ENCODE results near the gene CYP2W1. TPM values are rescaled to one million over a fixed set of nuclear protein-coding genes. Genes with fewer than 3 reads are reported as not detected.

Gene CYP2W1
- total RNA-seq, 1 donor from 2014 or later: not detected

GRCh38 chr7:1021931-1022330, 39.0 kb downstream of the CYP2W1 start:
- Mint-ChIP-seq H3K27me3 (ENCODE audit: unreplicated experiment) (peaks cover 21% of the 10 kb centered on the region), H3K27ac (ENCODE audit: unreplicated experiment) (no peak overlapping the region), H3K4me1 (ENCODE audit: unreplicated experiment) (peaks cover 7% of the 10 kb centered on the region), H3K4me3 (ENCODE audit: unreplicated experiment) (no peak overlapping the region), H3K36me3 (ENCODE audit: low read depth, unreplicated experiment) (peaks cover 2% of the 10 kb centered on the region), H3K9me3 (ENCODE audit: unreplicated experiment) (no peaks in the 10 kb centered on the region)
- TF ChIP-seq CTCF (IDR thresholded peaks at IDR 0.05; ENCODE audit: unreplicated experiment): no peak
- DNase-seq (ENCODE audit: low spot score): no peak

GRCh38 chr7:1022356-1022755, 39.4 kb downstream of the CYP2W1 start:
- Mint-ChIP-seq H3K4me3 (ENCODE audit: unreplicated experiment) (no peak overlapping the region), H3K27ac (ENCODE audit: unreplicated experiment) (no peak overlapping the region), H3K27me3 (ENCODE audit: unreplicated experiment) (peaks cover 24% of the 10 kb centered on the region), H3K9me3 (ENCODE audit: unreplicated experiment) (no peaks in the 10 kb centered on the region), H3K36me3 (ENCODE audit: low read depth, unreplicated experiment) (peaks cover 3% of the 10 kb centered on the region), H3K4me1 (ENCODE audit: unreplicated experiment) (peaks cover 8% of the 10 kb centered on the region)
- no peak for TF ChIP-seq CTCF (IDR thresholded peaks at IDR 0.05; ENCODE audit: unreplicated experiment)
- DNase-seq (ENCODE audit: low spot score): no peak

GRCh38 chr7:1022801-1023465, 40.0 kb downstream of the CYP2W1 start:
- TF ChIP-seq CTCF (IDR thresholded peaks at IDR 0.05; ENCODE audit: unreplicated experiment): no peak
- H3K9me3 Mint-ChIP-seq (ENCODE audit: unreplicated experiment): no peaks in the 10 kb centered on the region
- H3K4me3 Mint-ChIP-seq (ENCODE audit: unreplicated experiment): no peak overlapping the region
- peaks cover 3% of the 10 kb centered on the region for H3K36me3 Mint-ChIP-seq (ENCODE audit: low read depth, unreplicated experiment)
- H3K27ac Mint-ChIP-seq (ENCODE audit: unreplicated experiment): no peak overlapping the region
- H3K4me1 Mint-ChIP-seq (ENCODE audit: unreplicated experiment): peaks cover 7% of the 10 kb centered on the region
- peaks cover 21% of the 10 kb centered on the region for H3K27me3 Mint-ChIP-seq (ENCODE audit: unreplicated experiment)
- no peak for DNase-seq (ENCODE audit: low spot score)

- TF ChIP-seq CTCF (IDR thresholded peaks at IDR 0.05; ENCODE audit: unreplicated experiment): no peak
- Mint-ChIP-seq H3K36me3 (ENCODE audit: low read depth, unreplicated experiment) (peaks cover 3% of the 10 kb centered on the region), H3K4me3 (ENCODE audit: unreplicated experiment) (no peak overlapping the region), H3K9me3 (ENCODE audit: unreplicated experiment) (no peaks in the 10 kb centered on the region), H3K27ac (ENCODE audit: unreplicated experiment) (no peak overlapping the region), H3K27me3 (ENCODE audit: unreplicated experiment) (peaks cover 18% of the 10 kb centered on the region), H3K4me1 (ENCODE audit: unreplicated experiment) (peaks cover 9% of the 10 kb centered on the region)
- no peak for DNase-seq (ENCODE audit: low spot score)
Observed at GRCh38 chr7:1024331-1024841, 41.4 kb downstream of the CYP2W1 start.

Data from endothelial cell (in vitro differentiated cells).